Measurements from ENCODE around the gene PAFAH1B1.

The PAFAH1B1 gene

DNA sequence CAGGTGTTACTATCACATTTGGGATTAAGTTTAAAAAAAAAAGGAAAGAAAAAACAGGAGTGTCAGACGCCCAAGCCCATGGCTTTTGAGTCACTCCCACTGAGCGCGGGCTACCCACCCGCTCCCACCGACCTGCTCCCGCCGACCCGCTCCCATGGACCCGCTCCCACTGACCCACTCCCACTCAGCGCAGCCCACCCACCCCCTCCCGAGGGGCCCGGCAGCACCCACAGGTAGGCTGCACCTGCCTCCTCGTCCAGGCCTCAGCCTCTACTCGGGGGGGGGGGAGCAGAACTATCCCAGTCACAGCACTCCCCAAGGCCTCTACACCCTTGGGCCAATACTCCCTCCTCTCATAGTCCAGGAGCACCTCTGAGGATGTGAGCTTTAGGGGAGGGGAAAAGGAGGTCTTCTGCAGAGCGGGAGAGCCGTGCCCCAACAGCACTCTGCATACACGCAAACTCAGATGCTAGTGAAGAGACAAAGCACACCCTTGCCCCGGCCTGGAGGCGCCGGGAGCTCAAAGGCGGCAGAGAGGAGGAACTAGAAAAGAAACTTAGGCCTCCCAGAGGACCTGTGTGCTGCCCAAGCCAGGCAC, 115.2 kb downstream of the PAFAH1B1 start:
- H3K4me1 Mint-ChIP-seq, result peaks cover 37% of the 10 kb centered on the region
- H3K36me3 Mint-ChIP-seq, result peaks cover 1% of the 10 kb centered on the region
- H3K4me3 Mint-ChIP-seq, result peak overlapping the region; percentile 95
- no peaks in the 10 kb centered on the region for H3K9me3 Mint-ChIP-seq
- peak overlapping the region; percentile 72 for H3K27ac Mint-ChIP-seq
- H3K27me3 Mint-ChIP-seq, result no peaks in the 10 kb centered on the region

- Mint-ChIP-seq H3K4me1 (peaks cover 37% of the 10 kb centered on the region), H3K9me3 (no peaks in the 10 kb centered on the region), H3K36me3 (peaks cover 1% of the 10 kb centered on the region), H3K4me3 (peak overlapping the region; percentile 95), H3K27me3 (no peaks in the 10 kb centered on the region), H3K27ac (no peak overlapping the region)
Measured at GRCh38 chr17:2709183-2709661, 115.8 kb downstream of the PAFAH1B1 start.

DNA sequence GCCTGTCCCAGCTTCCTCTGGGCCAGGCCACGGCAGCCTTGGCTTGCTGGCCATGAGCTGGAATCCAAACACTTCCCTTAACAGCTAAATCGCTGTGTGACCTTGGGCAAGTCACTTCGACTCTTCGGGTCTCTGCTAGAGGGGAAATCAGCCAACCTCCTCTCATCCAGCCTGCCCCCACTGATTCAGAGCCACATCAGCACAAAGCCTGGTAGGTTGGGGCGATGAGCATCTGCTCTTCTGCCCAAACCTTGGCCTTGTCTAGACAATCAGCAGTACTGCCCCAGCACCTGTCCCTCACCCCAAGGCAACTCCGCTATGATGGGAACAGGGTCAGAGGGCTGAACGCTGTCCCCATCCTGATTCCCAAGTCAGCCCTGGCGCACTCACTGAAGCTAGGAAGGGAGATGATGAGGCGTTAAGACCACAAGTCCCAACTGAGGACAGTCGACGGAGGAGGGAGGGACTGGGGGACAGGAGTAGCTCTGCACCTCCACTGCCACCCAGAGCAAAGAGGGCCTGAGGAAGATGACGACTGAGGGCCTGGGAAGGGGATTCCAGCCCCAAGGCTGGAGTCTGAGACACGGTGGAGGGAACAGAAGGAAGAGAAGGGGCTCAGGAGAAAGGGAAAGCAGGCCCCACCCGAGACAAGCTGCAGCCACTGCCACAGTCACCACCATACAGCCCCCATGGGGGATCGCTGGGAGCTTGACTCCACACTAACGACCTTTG, 116.8 kb downstream of the PAFAH1B1 start:
- Mint-ChIP-seq H3K27me3 (no peaks in the 10 kb centered on the region), H3K36me3 (peaks cover 1% of the 10 kb centered on the region), H3K27ac (peak overlapping the region; percentile 90), H3K4me3 (peak overlapping the region; percentile 95), H3K9me3 (no peaks in the 10 kb centered on the region), H3K4me1 (peaks cover 36% of the 10 kb centered on the region)

GRCh38 chr17:2710803-2711607, 117.6 kb downstream of the PAFAH1B1 start:
- H3K27ac Mint-ChIP-seq, result peak overlapping the region; percentile 81
- peaks cover 1% of the 10 kb centered on the region for H3K36me3 Mint-ChIP-seq
- no peaks in the 10 kb centered on the region for H3K9me3 Mint-ChIP-seq
- H3K4me3 Mint-ChIP-seq, result peak overlapping the region; percentile 95
- H3K4me1 Mint-ChIP-seq, result peaks cover 31% of the 10 kb centered on the region
- H3K27me3 Mint-ChIP-seq, result no peaks in the 10 kb centered on the region

DNA sequence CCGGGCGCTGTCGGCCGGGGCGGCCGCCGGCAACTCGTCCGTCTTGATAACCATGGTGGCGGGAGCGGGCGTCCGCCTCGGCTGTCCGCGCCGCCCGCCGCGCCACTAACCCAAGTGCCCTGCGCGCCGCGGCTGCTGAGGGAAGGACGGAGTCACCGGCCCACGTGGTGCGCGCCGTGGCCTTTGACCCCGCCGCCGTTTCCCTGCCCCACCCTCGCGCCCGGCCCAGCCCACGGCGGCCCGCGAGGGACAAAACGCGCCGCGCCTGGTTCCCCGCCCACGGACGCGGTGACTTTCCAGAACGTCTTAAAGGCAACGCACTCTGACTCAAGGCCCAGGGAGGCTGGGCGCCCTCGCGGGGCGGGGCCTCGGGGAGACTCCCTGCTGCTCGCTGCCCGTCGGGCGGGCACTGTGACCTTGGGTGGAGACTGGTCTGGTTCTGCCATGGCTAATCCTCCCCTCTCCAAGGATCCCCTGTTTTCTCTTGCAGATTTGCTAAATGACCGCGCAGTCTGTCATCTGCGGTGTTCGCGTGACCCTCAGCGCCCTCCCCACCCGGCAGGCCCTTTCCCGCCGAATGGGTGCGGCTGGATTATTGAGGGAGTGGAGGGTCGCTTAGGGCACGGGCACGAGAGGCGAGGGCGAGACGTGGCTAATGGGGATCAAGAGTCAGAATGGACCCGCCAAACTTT, 118.3 kb downstream of the PAFAH1B1 start, which contains the start of gene CLUH:
Gene CLUH, minus strand, starts transcription at position 157 of the 692 bp plus-strand sequence. Its CDS starts 103 bp downstream, at position 54.
- H3K27ac Mint-ChIP-seq, result peak within 1 kb of the TSS; percentile 81
- peak within 1 kb of the TSS; percentile 95 for H3K4me3 Mint-ChIP-seq
- no peaks in the 10 kb centered on the region for H3K9me3 Mint-ChIP-seq
- H3K36me3 Mint-ChIP-seq, result peaks cover 1% of the 10 kb centered on the region
- H3K4me1 Mint-ChIP-seq, result peaks cover 31% of the 10 kb centered on the region
- H3K27me3 Mint-ChIP-seq, result no peaks in the 10 kb centered on the region

DNA sequence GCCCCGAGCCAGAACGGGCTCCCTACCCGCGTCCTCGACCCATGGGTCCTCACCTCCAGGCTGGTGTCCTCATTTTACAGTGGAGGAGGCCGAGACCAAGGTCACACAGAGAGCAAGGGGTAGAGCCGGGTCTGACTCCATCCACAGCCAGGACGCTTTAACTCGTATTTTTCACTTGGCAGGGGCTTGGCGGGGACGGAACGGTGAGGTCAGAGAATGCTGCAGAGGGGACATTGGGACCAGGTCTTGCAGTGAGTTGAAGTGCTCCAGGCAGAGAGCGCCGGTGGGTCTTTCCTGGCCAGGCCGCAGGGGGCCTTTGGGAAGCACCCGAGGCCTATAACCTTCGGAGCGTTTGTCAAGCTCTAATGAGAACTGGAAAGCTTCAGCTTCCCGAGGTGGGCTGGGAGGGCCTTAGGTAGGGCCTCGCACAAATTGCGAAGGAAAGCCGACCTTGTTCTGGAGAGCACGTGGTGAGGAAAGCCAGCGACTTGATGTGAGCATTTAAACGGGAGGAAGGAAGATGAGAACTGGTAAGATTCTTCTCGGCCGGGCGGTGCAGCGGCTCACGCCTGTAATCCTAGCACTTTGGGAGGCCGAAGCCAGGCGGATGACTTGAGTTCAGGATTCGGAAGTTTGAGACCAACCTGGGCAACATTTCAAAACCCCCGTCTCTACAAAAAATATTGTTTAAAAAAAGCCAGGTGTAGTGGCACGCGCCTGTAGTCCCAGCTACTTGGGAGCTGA, 119.0 kb downstream of the PAFAH1B1 start:
- Mint-ChIP-seq H3K4me3 (peak overlapping the region; percentile 84), H3K27me3 (no peaks in the 10 kb centered on the region), H3K9me3 (no peaks in the 10 kb centered on the region), H3K4me1 (peaks cover 31% of the 10 kb centered on the region), H3K27ac (peak overlapping the region; percentile 74), H3K36me3 (peaks cover 1% of the 10 kb centered on the region)

- H3K27me3 Mint-ChIP-seq, result no peaks in the 10 kb centered on the region
- no peak overlapping the region for H3K27ac Mint-ChIP-seq
- peaks cover 24% of the 10 kb centered on the region for H3K4me1 Mint-ChIP-seq
- H3K9me3 Mint-ChIP-seq, result no peaks in the 10 kb centered on the region
- peaks cover 1% of the 10 kb centered on the region for H3K36me3 Mint-ChIP-seq
- no peak overlapping the region for H3K4me3 Mint-ChIP-seq
Measured at GRCh38 chr17:2713881-2714280, 120.4 kb downstream of the PAFAH1B1 start.

DNA sequence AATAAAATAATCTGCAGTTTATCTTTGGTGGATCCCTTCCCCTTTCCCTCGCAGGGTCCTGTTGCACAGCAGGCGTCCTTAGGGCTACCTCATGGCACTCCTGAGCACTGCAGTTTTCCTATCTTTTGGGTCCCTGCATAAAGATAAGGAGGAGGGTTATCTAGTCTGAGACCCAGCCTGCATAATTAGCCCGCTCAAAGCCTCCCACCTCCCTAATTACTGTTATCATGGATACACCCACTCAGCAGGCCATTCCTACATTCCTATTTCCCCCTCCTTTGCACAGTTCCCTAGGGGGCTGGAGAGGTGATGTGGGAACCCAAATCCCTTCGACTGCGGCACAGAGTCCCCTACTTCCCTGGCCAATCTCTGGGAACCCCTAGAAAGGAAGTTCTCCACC, 123.2 kb downstream of the PAFAH1B1 start:
- no peaks in the 10 kb centered on the region for H3K27me3 Mint-ChIP-seq
- H3K36me3 Mint-ChIP-seq, result no peaks in the 10 kb centered on the region
- H3K4me3 Mint-ChIP-seq, result no peak overlapping the region
- peaks cover 8% of the 10 kb centered on the region for H3K4me1 Mint-ChIP-seq
- no peaks in the 10 kb centered on the region for H3K9me3 Mint-ChIP-seq
- H3K27ac Mint-ChIP-seq, result no peak overlapping the region

DNA sequence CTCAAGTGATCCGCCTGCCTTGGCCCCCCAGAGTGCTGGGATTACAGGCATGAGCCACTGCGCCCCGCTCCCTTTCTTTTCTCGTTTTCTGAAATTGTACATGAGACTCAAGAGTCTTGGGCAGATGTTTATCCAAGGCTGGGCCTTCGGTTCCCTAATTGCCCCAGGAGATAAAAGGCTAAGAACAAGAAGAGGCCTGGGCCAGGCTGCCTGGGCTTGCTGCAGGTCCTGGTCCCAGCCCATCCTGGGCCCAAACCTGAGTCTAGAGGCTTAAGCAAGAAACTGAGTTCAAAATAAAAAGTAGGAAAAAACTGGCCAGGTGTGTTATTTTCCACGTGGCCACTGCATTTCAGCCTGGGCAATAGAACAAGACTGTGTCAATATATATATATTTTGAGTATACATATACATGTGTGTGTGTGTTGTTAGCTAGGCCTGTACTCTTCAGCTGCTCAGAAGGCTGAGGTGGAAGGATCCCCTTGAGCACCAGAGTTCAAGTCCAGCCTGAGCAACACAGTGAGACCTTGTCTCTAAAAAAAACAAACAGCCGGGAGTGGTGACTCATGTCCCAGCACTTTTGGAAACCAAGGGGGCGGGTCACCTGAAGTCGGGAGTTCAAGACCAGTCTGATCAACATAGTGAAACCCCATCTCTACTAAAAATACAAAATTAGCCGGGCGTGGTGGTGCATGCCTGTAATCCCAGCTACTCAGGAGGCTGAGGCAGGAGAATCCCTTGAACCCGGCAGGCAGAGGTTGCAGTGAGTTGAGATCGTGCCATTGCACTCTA, 124.9 kb downstream of the PAFAH1B1 start:
- Mint-ChIP-seq H3K4me1 (no peaks in the 10 kb centered on the region), H3K27ac (no peak overlapping the region), H3K9me3 (no peaks in the 10 kb centered on the region), H3K4me3 (no peak overlapping the region), H3K27me3 (no peaks in the 10 kb centered on the region), H3K36me3 (no peaks in the 10 kb centered on the region)

DNA sequence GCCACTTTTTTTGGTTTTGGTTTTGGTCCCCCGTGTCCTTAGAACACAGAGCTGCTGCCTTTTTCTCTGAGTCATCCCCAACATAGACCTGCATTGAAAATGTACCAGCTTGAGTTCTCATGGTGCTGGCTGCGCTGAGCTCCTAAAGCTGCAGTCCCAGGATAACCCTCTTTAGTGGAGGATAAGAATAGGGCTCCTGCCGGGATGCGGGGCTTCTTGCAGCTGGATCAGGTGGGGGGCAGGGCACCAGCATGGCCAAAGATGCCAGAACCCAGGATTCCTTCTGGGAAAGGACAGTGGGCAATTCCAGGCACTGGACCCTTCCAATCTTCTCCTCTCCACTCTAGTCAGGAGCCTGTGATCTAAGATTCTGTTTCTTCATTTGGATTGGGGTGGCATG, 126.4 kb downstream of the PAFAH1B1 start:
- H3K27ac Mint-ChIP-seq, result no peak overlapping the region
- H3K4me3 Mint-ChIP-seq, result no peak overlapping the region
- no peaks in the 10 kb centered on the region for H3K27me3 Mint-ChIP-seq
- no peaks in the 10 kb centered on the region for H3K9me3 Mint-ChIP-seq
- H3K36me3 Mint-ChIP-seq, result no peaks in the 10 kb centered on the region
- H3K4me1 Mint-ChIP-seq, result no peaks in the 10 kb centered on the region

- Mint-ChIP-seq H3K4me1 (peaks cover 7% of the 10 kb centered on the region), H3K4me3 (no peak overlapping the region), H3K27me3 (peaks cover 5% of the 10 kb centered on the region), H3K27ac (no peak overlapping the region), H3K36me3 (no peaks in the 10 kb centered on the region), H3K9me3 (no peaks in the 10 kb centered on the region)
Measured at GRCh38 chr17:2721603-2722002, 128.1 kb downstream of the PAFAH1B1 start.

DNA sequence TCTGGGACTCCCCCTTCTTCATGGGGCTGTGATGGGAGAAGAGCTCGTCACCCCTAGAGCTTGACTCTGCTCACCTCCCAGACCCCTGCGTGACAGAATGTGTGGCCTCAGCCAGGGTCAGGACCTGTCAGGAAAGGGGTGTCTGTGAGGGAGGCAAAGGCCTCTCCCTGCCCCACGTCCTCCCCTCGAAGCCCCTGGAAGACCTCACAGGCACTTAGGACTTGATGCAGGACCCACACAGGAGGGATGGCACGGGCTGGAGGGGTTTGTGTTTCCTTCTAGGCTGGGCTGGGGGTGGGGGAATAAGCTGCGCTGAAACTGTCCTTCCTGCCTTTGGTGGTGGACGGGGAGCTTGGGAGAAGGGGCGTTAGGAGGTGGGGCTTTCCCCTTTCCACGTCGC, 129.2 kb downstream of the PAFAH1B1 start:
- no peak overlapping the region for H3K4me3 Mint-ChIP-seq
- no peaks in the 10 kb centered on the region for H3K9me3 Mint-ChIP-seq
- peaks cover 10% of the 10 kb centered on the region for H3K27me3 Mint-ChIP-seq

GRCh38 chr17:2723505-2723996, 130.1 kb downstream of the PAFAH1B1 start:
- Mint-ChIP-seq H3K36me3 (no peaks in the 10 kb centered on the region), H3K4me1 (peaks cover 7% of the 10 kb centered on the region), H3K27me3 (peaks cover 10% of the 10 kb centered on the region), H3K9me3 (no peaks in the 10 kb centered on the region), H3K4me3 (no peak overlapping the region), H3K27ac (no peak overlapping the region)

More for the DNA sequence above, 129.2 kb downstream of the PAFAH1B1 start:
- no peak overlapping the region for H3K27ac Mint-ChIP-seq
- peaks cover 7% of the 10 kb centered on the region for H3K4me1 Mint-ChIP-seq
- H3K36me3 Mint-ChIP-seq, result no peaks in the 10 kb centered on the region
